Forelimb muscle (tissue), 1 donor: ENCODE data around the gene ESPN. TPM values are rescaled to one million over a fixed set of nuclear protein-coding genes. Genes with fewer than 3 reads are reported as not detected.

Experiments used
- DNase-seq: peaks from one replicate; pipeline ENCODE4 v3.0.0-alpha.2; 2013; ENCODE audit warnings: low read depth
- polyA plus RNA-seq: library from polyadenylated mRNA; unstranded; fragments of 120-200 nt; gene quantifications from one replicate; pipeline ENCODE4 v1.2.1, GENCODE V29; 2013; ENCODE audit not compliant: insufficient read length

Gene ESPN
- polyA plus RNA-seq, 1 donor: 3.0 TPM

DNA sequence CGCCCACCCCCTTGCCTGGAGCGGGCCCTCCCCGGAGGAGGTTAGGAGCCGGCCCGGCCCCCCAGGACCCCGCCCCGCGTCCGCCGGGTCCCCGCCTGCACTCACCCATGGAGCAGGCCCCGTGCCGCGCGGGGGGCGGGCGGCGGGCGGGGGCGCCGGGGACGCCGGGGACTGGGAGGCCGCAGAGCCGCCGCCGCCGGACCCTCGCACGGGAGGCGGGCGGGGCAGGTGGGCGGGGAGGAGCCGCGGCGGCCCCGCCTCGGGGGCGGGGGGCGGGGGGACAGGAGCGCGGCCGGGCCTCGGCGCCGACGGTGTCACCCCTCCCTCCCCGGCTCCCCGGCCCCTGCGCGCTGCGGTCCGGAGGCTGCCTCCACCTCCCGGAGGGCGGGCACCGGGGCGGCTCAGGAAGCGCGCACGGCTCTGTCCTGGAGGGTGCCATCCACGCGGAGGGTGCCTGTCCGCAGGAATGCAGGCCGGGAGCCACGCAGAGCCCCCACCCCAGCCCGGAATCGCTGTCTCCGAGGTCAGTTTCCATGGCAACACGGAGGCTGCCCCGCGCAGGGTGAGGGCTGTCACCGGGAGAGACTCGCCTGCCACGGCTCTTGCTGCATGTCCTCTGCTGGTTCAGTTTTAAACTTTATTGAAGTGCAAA is 72.8 kb downstream of the ESPN start:
- DNase-seq: no peak

DNA sequence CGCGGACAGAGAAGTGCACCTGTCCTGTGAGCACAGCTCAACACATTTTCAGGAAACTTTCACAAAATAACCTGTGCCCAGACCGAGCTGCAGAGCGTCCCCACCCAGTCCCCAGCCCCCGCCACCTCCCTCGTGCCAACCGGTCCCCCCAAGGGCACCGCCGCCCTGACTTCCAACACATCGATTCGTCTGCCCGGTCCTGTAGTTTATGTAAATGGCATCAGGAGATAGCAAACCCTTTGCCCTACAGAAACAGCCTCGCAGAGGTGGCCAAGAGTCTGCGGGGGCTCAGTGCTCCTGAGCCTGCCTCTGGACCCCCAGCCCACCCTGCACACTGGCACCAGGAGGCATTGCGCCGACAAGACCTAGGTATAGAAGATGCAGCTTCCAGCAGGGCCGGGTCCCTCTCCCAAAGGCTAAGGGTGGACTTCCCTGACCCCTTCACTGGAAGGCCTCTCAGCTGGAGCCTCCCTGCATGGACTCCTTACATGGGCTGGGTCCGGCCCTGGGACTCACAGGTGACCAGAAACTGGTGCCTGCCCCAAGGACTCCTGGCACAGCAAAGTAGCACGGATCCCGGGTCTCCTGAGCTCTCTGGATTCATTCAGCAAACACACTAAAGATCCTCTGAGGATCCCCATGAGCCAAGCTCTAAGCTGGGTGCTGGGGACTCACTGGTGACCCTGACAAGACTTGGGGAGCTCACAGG is 73.4 kb downstream of the ESPN start:
- no peak for DNase-seq

DNA sequence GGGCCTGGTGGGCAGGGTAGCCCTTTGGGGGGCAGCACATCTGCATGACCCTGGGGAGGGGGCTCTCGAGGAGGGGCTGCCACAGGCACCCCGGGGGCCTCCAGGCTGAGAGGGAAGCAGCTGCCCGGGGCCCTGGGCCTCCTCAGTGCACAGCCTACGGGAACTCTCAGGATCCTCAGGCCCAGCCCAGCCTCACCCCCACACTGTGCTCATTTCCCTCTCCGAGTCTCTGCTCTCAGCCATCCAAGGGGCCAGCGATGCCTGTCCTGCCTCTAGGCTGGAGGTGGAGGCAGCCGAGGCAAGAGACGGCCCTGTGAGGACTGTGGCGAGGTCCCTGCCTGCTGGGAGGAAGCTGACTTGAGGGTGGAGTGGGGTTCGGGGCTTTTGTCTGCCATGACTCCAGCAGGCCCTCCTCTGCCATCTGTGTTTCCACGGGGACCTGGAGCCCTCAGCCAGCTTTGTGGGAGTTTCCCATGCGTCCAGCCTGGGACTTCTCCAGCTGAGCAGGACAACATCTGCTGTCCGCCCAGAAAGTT is 74.1 kb downstream of the ESPN start:
- no peak for DNase-seq

DNA sequence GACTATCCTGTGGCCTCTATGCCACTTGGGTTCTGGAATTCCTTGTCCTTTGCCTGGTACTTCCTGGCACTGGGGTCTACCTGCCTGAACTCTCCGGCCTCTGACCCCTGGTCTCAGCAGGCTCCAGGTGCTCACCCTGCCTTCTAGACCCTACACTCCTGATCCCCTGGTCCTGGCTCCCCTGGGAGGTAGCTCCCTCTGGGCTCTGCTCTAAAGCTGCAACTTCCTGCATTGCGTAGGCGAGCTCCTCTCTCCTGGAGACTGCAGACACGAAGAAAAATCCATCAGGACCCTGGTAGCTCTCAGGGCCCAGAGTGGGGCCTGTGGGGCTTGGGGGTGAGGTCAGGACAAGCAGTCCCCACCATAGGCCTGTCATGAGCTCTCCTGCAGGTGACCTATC is 74.7 kb downstream of the ESPN start:
- no peak for DNase-seq

DNA sequence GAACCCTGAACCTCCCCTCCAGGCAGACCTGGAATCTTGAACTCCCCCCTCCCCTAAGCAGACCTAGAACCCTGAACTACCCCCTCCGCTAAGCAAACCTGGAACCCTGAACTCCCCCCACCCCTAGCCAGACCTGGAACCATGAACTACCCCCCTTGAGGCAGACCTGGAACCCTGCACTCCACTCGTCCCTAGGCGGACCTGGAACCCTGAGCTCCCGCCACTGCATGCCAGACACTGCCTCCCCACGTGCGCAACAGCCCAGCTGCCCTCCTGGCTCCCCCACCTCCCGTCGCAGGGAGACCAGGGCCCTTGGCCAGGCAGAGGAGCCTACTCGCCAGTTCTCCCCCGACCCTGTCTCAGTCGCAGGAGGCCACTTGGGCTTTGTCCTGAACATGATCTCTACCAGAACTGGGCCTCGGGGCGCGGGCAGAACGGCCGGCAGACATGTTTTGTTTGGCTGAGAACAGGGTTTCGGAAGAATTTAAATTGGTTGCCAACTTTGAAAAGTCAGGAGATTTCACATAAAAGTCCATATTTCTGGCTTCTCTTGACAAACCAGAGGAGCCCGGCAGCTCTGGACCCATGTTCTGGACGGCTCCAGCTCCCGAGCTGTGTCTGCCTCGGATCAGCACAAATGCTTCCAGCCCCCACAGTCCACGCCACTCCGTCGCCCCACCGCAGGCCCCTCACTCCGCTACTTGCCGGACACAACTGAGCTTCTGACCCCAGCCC is 76.1 kb downstream of the ESPN start:
- no peak for DNase-seq

DNA sequence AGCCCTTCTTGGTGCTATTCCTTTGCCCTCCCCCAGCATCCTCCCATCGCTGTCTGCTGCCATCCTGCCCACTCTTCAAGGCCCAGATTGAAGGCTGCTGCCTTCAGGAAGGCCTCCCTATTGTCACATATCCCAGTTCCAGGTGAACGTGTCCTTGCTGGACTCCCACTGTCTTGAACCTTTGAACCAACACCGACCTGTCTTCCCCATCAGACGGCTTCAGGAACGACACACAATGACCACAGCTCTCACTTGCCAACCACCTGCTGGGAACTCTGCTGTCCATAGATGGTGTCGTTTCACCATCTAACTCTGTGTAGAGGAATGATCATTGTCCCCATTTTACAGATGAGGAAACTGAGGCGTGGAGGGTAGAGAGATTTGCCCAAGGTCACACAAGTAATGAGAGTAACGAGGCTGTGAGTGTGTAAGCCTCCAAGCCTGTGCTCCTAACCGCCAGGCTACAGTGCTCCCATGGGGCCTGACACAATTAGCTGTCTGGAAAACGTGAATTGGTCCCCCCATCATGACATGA is 76.8 kb downstream of the ESPN start:
- DNase-seq: no peak

DNA sequence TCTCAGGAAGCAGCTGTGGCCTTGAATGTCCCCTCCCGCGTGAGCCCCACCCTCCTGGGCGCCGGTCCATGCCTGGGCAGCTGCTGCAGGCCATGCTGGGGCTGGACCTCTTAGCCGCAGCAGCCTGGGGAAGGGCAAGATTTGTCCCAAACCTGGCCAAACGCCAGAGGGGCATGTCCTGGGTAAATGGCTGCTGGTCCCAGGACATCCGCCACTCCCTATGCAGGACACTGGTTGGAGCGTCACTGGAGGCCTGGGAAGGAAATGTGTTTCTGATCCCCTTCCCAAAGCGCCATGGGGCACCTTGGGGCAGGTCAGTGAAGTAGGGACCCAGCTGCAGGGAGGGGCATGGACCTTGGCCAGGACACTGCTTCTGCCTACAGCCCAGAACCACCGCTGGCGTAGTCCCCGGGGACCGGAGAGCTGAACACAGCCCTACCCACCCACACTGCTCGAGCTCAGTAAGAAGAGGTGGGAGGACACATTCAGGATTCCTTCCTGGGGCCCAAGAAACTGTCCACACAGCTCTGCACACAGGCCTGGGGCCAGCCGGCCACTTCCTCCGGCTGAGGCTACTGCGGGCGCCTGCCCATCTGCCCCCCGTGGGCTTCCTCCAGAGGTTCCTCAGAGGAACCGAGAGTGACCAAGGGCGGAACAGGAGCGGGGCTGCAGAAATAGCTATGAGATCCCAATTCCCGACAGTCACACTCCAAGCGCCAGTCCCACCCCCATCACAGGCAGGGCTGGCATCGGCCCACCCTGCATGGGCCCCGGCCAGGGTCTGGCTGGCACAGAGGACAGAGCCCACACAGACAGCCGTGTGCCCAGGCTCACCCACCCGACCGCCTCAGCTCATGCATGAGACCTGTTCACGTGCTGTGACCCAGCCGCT is 77.7 kb downstream of the ESPN start:
- no peak for DNase-seq

DNA sequence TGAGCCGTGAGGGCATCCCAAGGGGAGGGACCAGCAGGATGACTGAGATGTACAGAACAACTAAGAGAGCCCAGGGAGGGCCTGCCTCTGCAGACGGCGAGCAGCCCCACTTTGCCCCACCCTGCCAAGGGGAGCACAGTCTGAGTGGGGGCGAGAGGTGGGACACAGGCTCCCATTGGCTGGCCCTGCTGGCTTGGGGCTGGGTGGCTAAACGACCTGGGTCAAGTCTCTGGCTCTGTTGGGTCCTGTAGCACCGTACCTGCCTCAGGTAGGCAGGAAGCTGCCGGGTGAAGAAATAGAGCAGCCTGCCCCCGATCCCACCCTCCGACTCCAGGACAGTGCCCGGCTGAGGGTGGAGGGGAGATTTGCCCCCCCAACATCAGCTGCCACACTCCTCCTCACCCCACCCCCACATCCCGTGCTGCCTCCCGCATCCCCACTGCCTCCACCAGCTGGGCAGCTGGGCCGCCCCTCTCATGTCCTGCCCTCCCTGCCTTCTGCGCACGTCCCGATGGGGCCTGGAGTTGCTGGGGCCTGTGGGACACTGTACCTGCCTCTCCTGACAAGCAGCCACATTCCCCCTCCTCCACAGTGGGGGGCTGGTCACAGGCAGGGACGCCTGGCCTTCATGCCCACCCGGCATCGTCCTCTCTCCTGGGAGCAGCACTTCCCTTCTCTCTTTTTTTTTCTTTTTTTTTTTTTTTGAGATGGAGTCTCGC is 79.5 kb downstream of the ESPN start:
- DNase-seq: no peak

DNA sequence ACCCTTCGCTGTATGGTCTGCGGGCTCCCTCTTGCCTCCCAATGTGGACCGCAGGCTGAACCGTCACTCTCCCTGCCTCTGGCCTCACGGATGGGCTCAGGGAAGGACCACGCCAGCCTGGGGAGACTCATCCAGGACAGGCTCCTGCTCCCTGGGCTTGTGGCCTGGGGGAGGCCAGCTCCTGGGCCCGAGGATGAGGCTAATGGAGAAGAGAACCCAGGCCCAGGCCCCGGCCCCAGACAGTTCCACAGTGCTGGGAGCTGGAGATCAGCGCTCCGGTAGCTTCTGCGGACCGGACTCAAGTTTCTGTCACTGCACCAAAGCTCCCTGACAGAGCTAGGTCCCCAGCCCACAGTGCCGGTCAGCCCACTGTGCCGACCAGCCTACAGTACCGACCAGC is 80.3 kb downstream of the ESPN start:
- DNase-seq: no peak

DNA sequence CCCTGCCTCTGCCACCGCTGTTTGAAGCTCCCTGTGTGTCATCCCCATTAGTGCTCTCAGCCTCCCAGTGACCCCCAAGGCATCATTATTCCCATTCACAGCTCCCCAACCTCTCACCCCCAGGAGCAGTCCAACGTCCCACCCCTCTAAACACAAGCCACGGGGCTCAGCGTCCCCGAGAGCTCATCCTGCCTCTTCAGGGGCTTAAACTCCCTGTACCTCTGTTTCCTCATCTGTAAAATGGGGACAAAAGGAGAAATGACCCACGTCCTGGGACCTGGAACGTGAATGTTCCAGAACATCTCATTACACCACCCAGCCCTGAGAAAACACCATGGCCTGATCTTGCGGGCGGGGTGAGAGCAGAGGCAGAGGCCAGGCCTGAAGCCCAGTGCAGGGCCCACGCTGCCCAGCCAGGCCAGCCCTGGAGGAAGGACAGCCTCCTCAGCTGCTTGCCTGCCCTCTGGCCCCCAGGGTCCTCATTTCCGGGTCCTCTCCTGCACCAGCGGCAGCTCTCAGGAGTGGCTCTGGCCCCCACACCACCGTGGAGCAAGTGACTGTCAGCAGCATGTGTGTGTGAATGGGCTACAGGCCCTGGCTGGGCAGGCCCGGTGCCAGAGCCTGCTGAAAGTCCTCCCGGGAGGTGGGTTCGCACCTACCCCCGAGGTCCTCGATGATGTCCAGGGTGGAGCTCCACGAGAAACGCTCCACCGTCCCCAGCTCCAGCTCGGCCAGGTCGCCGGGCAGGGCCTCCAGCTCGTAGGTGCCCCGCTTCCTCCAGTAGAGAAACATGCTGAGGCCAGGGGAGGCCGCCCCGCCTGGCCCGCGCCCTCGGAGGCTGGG is 81.0 kb downstream of the ESPN start:
- no peak for DNase-seq

DNA sequence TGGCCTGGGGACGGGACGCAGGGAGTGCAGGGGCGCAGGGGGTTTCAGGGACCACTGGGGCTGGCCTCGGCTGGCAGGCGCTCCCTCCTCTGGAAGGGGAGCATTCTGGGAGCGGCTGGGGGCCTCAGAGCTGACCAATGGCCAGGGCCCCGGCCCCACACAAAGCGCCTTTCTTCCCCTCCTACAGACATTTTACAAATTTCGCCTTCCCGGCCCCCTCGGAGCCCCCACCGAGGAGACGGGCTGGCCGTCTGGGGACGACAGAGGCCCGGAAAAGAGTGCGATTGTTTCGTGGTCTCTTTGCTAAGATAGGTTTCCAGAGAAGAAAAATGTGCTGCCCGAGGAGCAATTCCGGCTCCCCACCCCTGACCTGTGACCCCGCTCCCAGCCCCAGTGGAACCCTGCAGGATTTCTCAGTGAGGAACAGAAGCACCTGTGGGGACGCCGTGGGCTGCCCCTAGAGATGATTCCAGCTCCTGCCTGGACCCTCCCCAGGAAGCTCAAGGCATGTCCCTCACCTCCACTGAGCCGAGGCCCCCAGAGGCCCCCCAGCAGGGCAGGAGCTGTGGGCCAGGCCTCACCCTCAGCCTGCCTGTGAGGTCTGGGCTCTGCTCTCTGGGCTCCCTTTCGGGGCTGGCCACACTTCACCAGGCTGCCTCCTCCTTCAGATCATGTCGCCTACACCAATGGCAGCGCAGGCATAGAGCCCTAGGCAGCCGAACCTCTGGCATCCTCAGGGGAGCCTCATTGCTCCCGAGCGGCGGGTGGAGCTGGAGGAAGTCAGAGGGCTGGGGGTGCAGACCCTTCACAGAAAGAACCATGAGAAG is 81.8 kb downstream of the ESPN start:
- no peak for DNase-seq

DNA sequence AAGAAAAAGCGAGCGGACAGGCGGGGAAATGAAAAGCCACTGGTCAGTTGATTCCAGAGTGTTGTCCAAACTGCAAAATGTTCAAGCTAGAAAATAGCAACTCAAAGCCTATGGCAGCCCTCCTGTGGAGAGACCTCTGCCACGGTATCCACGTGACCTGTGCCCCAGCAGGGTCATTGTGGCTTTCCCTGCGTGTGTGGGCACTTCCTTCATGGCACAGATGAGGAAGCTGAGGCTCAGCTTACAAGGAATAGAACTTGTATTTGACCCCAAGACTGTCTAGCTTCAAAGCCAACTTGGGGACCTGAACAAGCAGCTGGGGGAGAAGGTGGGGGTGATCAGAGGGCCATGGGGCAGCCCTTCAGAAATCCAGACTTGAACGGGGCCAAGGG is 82.5 kb downstream of the ESPN start:
- no peak for DNase-seq

DNA sequence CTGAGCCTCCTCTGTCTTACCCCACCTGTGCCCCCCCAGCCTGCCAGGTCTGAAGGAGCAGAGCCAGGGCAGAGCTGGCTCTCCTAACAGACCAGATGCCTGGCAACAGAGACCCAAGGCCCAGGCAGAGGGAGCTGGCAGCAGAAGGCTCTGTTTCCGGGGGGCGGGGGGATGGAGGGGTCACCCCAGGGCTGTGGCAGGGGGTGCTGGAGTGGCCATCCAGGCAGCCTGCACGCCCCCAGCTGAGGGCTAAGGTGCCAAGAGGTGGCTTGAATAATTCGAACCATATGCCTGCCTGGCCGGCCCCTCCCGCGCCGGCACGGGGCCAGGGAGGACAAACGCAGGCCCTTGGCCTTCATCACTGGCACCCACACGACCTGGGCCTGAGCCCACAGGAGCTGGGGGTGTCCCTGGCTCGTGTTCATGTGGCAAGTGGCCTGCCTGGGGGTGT is 82.9 kb downstream of the ESPN start:
- no peak for DNase-seq

DNA sequence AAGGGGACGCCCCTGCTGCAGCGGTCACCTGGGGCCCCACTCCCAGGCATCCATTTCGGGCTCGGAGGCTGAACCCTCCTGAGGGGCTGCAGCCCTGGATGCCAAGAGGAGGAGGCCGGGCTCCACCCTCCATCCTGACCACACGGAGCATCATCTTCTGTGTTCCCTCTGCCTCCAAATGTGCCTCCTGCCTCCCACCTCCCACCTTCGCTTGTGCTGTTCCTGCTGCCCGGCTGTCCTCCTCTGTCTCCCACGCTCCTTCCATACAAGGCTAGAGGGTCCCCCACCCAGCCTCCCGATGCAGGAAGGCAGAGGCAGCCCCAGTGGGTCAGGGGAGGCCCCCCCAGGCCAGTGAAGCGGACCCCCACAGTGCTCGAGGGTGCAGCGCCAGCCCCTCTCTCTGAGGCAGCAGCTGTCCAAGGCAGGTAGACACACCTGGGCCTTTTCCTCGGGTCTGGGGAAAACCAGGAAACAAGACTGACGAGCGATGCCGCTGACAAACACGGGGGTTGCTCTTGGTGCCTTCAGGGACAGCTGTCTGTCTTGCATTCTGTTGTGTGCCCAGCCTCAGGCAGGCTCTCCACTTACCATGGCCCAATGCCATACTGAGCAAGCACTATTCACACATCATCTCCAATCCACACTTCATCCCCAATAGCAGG is 83.7 kb downstream of the ESPN start:
- no peak for DNase-seq

DNA sequence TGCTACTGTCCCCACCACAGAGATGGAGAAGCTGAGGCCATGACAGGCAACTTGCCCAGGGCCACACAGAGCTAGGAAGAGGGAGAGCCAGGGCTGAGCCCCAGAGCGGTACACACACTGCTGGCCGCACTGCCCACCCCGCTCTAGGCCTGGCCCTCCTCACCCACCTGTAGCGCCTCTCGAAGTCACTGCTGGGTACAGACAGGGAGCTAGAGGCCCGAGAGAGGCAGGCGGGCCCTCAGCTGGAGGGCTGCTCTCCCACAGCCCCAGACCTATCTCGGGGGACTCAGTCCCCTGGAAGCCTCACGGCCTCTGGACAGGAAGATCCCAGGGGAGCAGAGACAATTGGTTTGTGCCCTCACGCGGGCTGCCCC is 84.2 kb downstream of the ESPN start:
- no peak for DNase-seq

DNA sequence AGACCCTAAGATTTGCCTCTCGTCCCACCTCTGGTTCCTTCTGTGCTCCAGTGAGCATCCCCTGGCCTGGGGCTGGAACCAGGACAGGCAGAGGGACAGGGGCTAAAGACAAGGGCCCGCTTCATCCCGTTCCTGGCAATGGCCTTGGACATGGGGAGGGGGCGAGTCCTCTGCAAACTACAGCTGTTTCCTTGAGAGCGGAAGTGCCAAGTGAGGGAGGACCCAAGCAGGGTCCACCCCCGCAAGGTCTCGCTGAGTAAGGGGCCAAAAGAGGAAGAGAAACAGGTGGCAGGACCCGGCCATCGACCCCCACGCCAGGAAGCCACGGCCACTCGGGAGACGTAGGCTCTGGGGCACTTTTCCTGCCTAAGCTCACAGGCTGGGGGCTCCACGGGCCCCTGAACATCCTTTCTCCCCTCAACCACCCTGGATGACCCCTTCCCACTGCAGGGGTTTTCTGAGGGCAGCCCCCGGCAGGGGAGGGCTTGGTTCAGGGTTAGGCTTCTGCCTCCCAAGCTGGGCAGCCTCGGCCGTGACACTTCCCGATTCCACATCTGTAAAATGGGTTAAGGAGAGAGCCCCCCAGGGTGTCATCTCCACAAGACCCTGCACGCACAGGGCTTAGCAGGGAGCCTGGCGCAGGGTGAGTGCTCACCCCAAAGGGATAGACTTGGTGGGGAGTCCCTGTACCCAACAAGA is 84.8 kb downstream of the ESPN start:
- no peak for DNase-seq

DNA sequence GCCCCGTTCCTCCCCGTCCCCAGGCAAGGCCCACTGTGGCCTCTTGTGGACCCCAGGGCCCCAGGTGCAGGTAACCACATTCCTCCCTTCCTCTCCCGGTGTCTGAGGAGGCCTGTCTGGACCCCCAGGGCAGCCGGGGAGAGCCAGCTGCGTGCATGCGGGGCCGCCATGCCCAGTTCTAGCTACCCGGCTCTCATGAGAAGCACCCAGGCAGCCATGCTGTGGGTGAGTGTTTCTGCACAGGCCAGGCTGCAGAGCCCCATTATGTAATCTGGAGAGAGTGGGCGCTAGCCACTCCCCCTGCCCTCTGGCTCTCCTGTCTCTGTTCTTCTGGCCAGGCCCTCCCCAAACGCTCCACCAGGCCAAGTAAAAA is 85.3 kb downstream of the ESPN start:
- no peak for DNase-seq

DNA sequence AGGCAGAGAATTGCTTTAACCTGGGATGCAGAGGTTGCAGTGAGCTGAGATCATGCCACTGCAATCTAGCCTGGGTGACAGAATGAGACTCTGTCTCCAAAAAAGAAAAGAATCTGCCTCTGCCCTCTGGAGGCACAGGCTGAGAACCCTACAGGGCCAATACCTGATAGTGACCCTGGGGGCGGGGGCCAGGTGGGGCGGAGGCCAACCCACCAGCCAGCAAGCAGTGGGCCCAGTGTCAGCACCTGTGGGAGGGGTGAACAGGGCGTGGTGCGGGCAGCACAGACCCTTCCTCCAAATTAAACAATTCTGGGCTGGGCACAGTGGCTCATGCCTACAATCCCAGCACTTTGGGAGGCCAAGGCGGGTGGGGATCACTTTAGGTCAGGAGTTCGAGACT is 85.9 kb downstream of the ESPN start:
- DNase-seq: no peak
